K562 (cell line): Measurements from ENCODE around the gene ACKR1. TPM values are rescaled to one million over a fixed set of nuclear protein-coding genes. Genes with fewer than 3 reads are reported as not detected.

ENCODE experiments used
- ARID2 ChIP-seq: fragments of 450-650 bp; IDR thresholded peaks from 2 replicates; pipeline ENCODE4 v1.6.1; 2017; ENCODE audit warnings: antibody characterized with exemption, mild to moderate bottlenecking
- ARID3B ChIP-seq: fragments of 250-450 bp; sonication (Bioruptor Pico); IDR thresholded peaks from 2 replicates; pipeline ENCODE4 v1.4.0; 2020; ENCODE audit warnings: borderline replicate concordance
- ATF6 ChIP-seq: sonication (generic); formaldehyde crosslinking; IDR thresholded peaks from 2 replicates; pipeline ENCODE4 v1.4.0; 2020; ENCODE audit warnings: mild to moderate bottlenecking, missing genetic modification reagents
- C11orf30 ChIP-seq: fragments of 450-650 bp; IDR thresholded peaks from 2 replicates; pipeline ENCODE4 v1.6.1; 2016; ENCODE audit warnings: low read depth, mild to moderate bottlenecking
- CREBBP ChIP-seq: IDR thresholded peaks from one replicate; pipeline ENCODE4 v1.6.1; 2012; ENCODE audit warnings: low read depth, mild to moderate bottlenecking, control low read depth, inconsistent platforms, low read length
- CXXC5 ChIP-seq: fragments of 250-450 bp; sonication (Bioruptor Pico); IDR thresholded peaks from 2 replicates; pipeline ENCODE4 v1.8.0; 2022; ENCODE audit warnings: inconsistent platforms, mild to moderate bottlenecking, moderate library complexity
- DLX4 ChIP-seq: fragments of 250-450 bp; sonication (Bioruptor Pico); IDR thresholded peaks from 2 replicates; pipeline ENCODE4 v1.6.1; 2021; ENCODE audit warnings: mild to moderate bottlenecking
- ELF1 ChIP-seq: fragments of 200-800 bp; sonication (Bioruptor generic); IDR thresholded peaks from 2 replicates; pipeline ENCODE4 v1.6.1; 2016; ENCODE audit warnings: missing genetic modification characterization, missing compliant biosample characterization
- ETV1 ChIP-seq: fragments of 450-650 bp; conservative IDR thresholded peaks from 2 replicates; pipeline ENCODE4 v1.6.1; 2016; ENCODE audit warnings: missing genetic modification characterization, control low read depth, low read depth, missing compliant biosample characterization
- JUN ChIP-seq, 2 experiments: sonication (generic) in 1 of 2; formaldehyde crosslinking in 1 of 2; IDR thresholded peaks; 2 replicates each; pipeline versions ENCODE4 v1.6.1 to v1.8.0; 2012 to 2022; ENCODE audit warnings: borderline replicate concordance in 2 of 2, mild to moderate bottlenecking in 2 of 2, improper control_type of control experiment in 1 of 2, low read depth in 1 of 2, low read length in 1 of 2, missing genetic modification reagents in 1 of 2
- KAT2B ChIP-seq: IDR thresholded peaks from one replicate; pipeline ENCODE4 v1.6.1; 2012; ENCODE audit warnings: low read depth, mild to moderate bottlenecking, control low read depth, inconsistent platforms, low read length, moderate library complexity
- PTBP1 ChIP-seq: fragments of 200-400 bp; formaldehyde crosslinking; IDR thresholded peaks from 2 replicates; pipeline ENCODE4 v1.6.1; 2017; ENCODE audit warnings: low read depth, low read length
- SOX6 ChIP-seq: fragments of 450-650 bp; IDR thresholded peaks from 2 replicates; pipeline ENCODE4 v1.6.1; 2014; ENCODE audit warnings: mild to moderate bottlenecking
- STAG1 ChIP-seq: sonication (generic); formaldehyde crosslinking; IDR thresholded peaks from 2 replicates; pipeline ENCODE4 v1.5.0; 2020; ENCODE audit warnings: missing genetic modification reagents, borderline replicate concordance
- ZC3H4 ChIP-seq: sonication (generic); formaldehyde crosslinking; IDR thresholded peaks from 2 replicates; pipeline ENCODE4 v1.9.0; 2021; ENCODE audit warnings: missing genetic modification reagents, borderline replicate concordance
- ZFP1 ChIP-seq: fragments of 450-650 bp; formaldehyde crosslinking; IDR thresholded peaks from 2 replicates; pipeline ENCODE4 v1.4.0; 2020; ENCODE audit warnings: mild to moderate bottlenecking, mixed read lengths
- ZNF263 ChIP-seq: sonication (generic); formaldehyde crosslinking; IDR thresholded peaks from 2 replicates; pipeline ENCODE4 v1.8.0; 2022; ENCODE audit warnings: mild to moderate bottlenecking, missing genetic modification reagents, borderline replicate concordance
- ZNF384 ChIP-seq: IDR thresholded peaks from 2 replicates; pipeline ENCODE4 v1.6.1; 2012; ENCODE audit warnings: low read depth, low read length, improper control_type of control experiment
- ZNF395 ChIP-seq: fragments of 200-800 bp; sonication (Bioruptor generic); IDR thresholded peaks from 2 replicates; pipeline ENCODE4 v1.6.1; 2017; ENCODE audit warnings: missing genetic modification characterization, missing compliant biosample characterization
- ZNF507 ChIP-seq: conservative IDR thresholded peaks from 2 replicates; pipeline ENCODE4 v1.6.1; 2017; ENCODE audit warnings: missing genetic modification characterization, missing compliant biosample characterization
- ZNF707 ChIP-seq: fragments of 250-450 bp; sonication (Bioruptor Pico); conservative IDR thresholded peaks from 2 replicates; pipeline ENCODE4 v1.8.0; 2022; ENCODE audit warnings: inconsistent platforms, mild to moderate bottlenecking, moderate library complexity
- polyA plus RNA-seq, 8 experiments: library from polyadenylated mRNA; depleted of rRNA in 4 of 8; stranded (reverse) in 5 of 8; unstranded in 3 of 8; fragments of >200 nt; fragmentation: Nextera tagmentation in 2 of 8; fragmentation: Illumina TruSeq in 1 of 8; extraction: Ambion mirVana in 2 of 8; extraction: Trizol in 1 of 8; gene quantifications; 2 replicates each; pipeline versions ENCODE4 v1.2.1 to v1.2.3, GENCODE V29; 2011 to 2014; ENCODE audit warnings: inconsistent platforms in 1 of 8, missing spikeins in 1 of 8
- total RNA-seq, 7 experiments: library from RNA; depleted of rRNA in 6 of 7; stranded (reverse); fragments of >200 nt in 6 of 7; fragmentation: Illumina TruSeq in 2 of 7; extraction: Trizol in 2 of 7; gene quantifications; 2 replicates each; pipeline versions ENCODE4 v1.2.1 to v1.2.3, GENCODE V29; 2011 to 2021; ENCODE audit warnings: low replicate concordance in 1 of 7

Gene ACKR1
- total and polyA plus RNA-seq, 9 of the 15 experiments (the other 6 are each of a cell fraction or from before 2014, with no cell fraction given) = 0.07 to 0.64 (median 0.18) TPM

GRCh38 chr1:159161001-159161718, 43.5 kb upstream of the ACKR1 start (continued):
- TF ChIP-seq C11orf30 (no peak), ZC3H4 (CRISPR knock-in tag) (no peak), ZFP1 (no peak), ZNF384 (peak; percentile 60), ETV1 (tag) (no peak), SOX6 (no peak), JUN (IDR thresholded peaks at IDR 0.05; ENCODE audit: borderline replicate concordance, low read depth, low read length) (peak; percentile 42; the same call in 1 of the 2 replicates), JUN (CRISPR knock-in tag; IDR thresholded peaks at IDR 0.05; ENCODE audit: borderline replicate concordance) (no peak), ZNF263 (no peak), ZNF707 (CRISPR knock-in tag) (no peak), KAT2B (no peak), STAG1 (CRISPR knock-in tag) (peak; percentile 56; the same call in 1 of the 2 replicates), ATF6 (CRISPR knock-in tag) (no peak), ELF1 (no peak), CXXC5 (no peak), ARID3B (CRISPR knock-in tag) (no peak), ZNF507 (tag) (no peak), ARID2 (peak; percentile 98), CREBBP (no peak), ZNF395 (CRISPR knock-in tag) (no peak), DLX4 (no peak), PTBP1 (no peak)
